Measurements from ENCODE around the gene TREML1. TPM values are rescaled to one million over a fixed set of nuclear protein-coding genes. Genes with fewer than 3 reads are reported as not detected.

Gene TREML1
- polyA plus RNA-seq, 3 donors = 0.65 to 3.6 (median 2.6) TPM

GRCh38 chr6:41184761-41185160 is 30.6 kb upstream of the TREML1 start:
- TF ChIP-seq, protein P1, sequence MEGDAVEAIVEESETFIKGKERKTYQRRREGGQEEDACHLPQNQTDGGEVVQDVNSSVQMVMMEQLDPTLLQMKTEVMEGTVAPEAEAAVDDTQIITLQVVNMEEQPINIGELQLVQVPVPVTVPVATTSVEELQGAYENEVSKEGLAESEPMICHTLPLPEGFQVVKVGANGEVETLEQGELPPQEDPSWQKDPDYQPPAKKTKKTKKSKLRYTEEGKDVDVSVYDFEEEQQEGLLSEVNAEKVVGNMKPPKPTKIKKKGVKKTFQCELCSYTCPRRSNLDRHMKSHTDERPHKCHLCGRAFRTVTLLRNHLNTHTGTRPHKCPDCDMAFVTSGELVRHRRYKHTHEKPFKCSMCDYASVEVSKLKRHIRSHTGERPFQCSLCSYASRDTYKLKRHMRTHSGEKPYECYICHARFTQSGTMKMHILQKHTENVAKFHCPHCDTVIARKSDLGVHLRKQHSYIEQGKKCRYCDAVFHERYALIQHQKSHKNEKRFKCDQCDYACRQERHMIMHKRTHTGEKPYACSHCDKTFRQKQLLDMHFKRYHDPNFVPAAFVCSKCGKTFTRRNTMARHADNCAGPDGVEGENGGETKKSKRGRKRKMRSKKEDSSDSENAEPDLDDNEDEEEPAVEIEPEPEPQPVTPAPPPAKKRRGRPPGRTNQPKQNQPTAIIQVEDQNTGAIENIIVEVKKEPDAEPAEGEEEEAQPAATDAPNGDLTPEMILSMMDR (IDR thresholded peaks at IDR 0.05) = no peak
- Histone ChIP-seq H3K4me3 (replicated peaks in 1 of 3; ENCODE audit: low read depth in 2 of 3, low read length in 3 of 3) (peak overlapping the region in 1 of 3 experiments; percentile 48), H3K36me3 (replicated peaks in 1 of 2; ENCODE audit: control insufficient read depth in 1 of 2, insufficient read depth in 2 of 2, low read length in 2 of 2) (no peaks in the 10 kb centered on the region), H3K27me3 (ENCODE audit: control insufficient read depth in 2 of 2, insufficient read depth in 2 of 2, low read length in 2 of 2) (no peaks in the 10 kb centered on the region), H3K4me2 (replicated peaks; ENCODE audit: extremely low read depth, low read length, poor library complexity, severe bottlenecking) (peak overlapping the region; percentile 55), H3K9ac (ENCODE audit: insufficient read depth, low read length, poor library complexity, severe bottlenecking) (no peak overlapping the region), H3K27ac (ENCODE audit: low read depth in 1 of 2, low read length in 2 of 2) (peak overlapping the region in 1 of 2 donors; percentile 83), H3K9me3 (replicated peaks in 1 of 2; ENCODE audit: control insufficient read depth in 1 of 2, insufficient read depth in 1 of 2, low read length in 2 of 2) (peaks cover 5% of the 10 kb centered on the region in 2 donors), H2AFZ (ENCODE audit: insufficient read depth, low read depth, low read length, poor library complexity, severe bottlenecking) (no peak overlapping the region), H3K4me1 (ENCODE audit: control insufficient read depth in 1 of 2, insufficient read depth in 2 of 2, low read length in 2 of 2) (peaks cover 70 to 80% of the 10 kb centered on the region in 2 donors), H3K79me2 (ENCODE audit: insufficient read depth, low read length) (no peaks in the 10 kb centered on the region), H4K20me1 (ENCODE audit: insufficient read depth, low read length) (no peaks in the 10 kb centered on the region)
- H3K27ac Mint-ChIP-seq = peak overlapping the region; percentile 77 to 99 (median 97)
- peak overlapping the region in 1 of 2 donors; percentile 71 for H3K4me3 Mint-ChIP-seq
- H3K27me3 Mint-ChIP-seq (ENCODE audit: low read depth in 3 of 3) = peaks cover 0 to 2% (median 0%) of the 10 kb centered on the region in 3 donors
- DNase-seq = no peak
- intact Hi-C loops (cut with micrococcal nuclease) = loop anchor here (5.0 to 10.0 kb wide), 5 partner anchors 43 to 123 kb away; partner anchors contain the start of genes TREM1 (in 2 of the 2), NFYA (in 1 of the 2), OARD1 (in 1 of the 2) and TREML4 (in 1 of the 2)
- H3K4me1 Mint-ChIP-seq = peaks cover 82% of the 10 kb centered on the region
- H3K9me3 Mint-ChIP-seq = peaks cover 6 to 11% (median 7%) of the 10 kb centered on the region in 7 donors
- 97% methylated on average over 5 of the region's 7 CpGs for WGBS (ENCODE audit: insufficient coverage)
- H3K36me3 Mint-ChIP-seq = peaks cover 7 to 27% of the 10 kb centered on the region in 2 donors

DNA sequence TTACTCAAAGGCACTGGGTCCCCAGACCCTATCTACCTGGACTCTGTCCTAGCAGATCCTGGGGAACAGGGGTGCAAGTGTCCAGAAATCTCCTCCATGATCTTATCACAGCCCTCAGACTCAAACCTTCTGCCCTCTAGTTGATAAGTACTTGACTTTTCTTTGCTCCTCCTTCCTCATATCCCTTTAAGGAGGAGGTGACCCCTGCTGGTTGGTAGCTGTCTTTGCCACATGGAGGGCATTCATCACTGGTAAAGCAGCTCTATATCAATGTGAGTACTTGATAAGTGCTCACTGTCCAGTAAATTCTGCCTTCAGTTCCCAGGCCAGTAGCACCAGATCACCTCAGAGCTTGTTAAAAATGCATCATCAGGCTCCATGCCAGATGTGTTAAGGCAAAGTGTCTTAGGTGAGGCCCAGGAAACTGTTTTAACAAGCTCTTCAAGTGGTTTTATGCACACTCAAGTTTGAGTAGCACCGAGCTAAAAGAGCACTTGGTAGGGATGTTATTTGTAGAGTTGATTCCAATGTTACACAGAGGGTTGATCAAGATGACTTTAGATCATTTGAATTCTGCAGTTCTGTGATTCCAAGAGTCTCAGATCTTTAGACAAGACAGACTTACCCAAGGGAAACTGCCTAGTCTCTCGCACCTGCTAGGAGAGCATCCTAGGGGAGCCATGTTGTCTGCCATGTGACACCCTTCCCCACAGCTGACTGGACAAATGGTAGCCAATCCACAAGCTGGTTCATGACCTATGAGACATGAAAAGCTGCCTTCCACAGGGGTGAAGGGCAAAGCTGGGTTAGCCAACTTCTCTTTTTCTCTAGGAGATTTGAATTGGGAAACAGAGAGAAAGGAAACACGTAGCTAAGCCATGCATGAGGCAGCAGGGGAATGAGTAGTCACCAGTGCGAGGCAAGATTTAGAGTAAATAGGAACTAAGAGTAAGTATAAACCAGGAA is 28.2 kb upstream of the TREML1 start:
- H2AFZ ChIP-seq (ENCODE audit: insufficient read depth, low read depth, low read length, poor library complexity, severe bottlenecking) = peak overlapping the region; percentile 7
- H4K20me1 ChIP-seq (ENCODE audit: insufficient read depth, low read length) = no peaks in the 10 kb centered on the region
- H3K9me3 ChIP-seq (replicated peaks in 1 of 2; ENCODE audit: control insufficient read depth in 1 of 2, insufficient read depth in 1 of 2, low read length in 2 of 2) = no peaks in the 10 kb centered on the region
- peaks cover 0 to 2% (median 2%) of the 10 kb centered on the region in 3 donors for H3K27me3 Mint-ChIP-seq (ENCODE audit: low read depth in 3 of 3)
- peak overlapping the region in 1 of 2 donors; percentile 75 for H3K4me3 Mint-ChIP-seq
- intact Hi-C loops (cut with micrococcal nuclease) = loop anchor here (5.0 to 10.0 kb wide), 4 partner anchors 102 to 125 kb away; partner anchors contain the start of genes TREM1 (in 2 of the 2), NFYA (in 1 of the 2) and OARD1 (in 1 of the 2)
- no peaks in the 10 kb centered on the region for H3K27me3 ChIP-seq (ENCODE audit: control insufficient read depth in 2 of 2, insufficient read depth in 2 of 2, low read length in 2 of 2)
- H3K36me3 Mint-ChIP-seq = peaks cover 13 to 34% of the 10 kb centered on the region in 2 donors
- peaks cover 0 to 5% (median 0%) of the 10 kb centered on the region in 7 donors for H3K9me3 Mint-ChIP-seq
- peaks cover 73% of the 10 kb centered on the region for H3K4me1 Mint-ChIP-seq
- no peaks in the 10 kb centered on the region for H3K36me3 ChIP-seq (replicated peaks in 1 of 2; ENCODE audit: control insufficient read depth in 1 of 2, insufficient read depth in 2 of 2, low read length in 2 of 2)
- DNase-seq = peak; percentile 94 to 97 (median 97)
- WGBS (ENCODE audit: insufficient coverage) = 56% methylated on average over 3 of the region's 4 CpGs
- no peaks in the 10 kb centered on the region for H3K79me2 ChIP-seq (ENCODE audit: insufficient read depth, low read length)
- H3K4me2 ChIP-seq (replicated peaks; ENCODE audit: extremely low read depth, low read length, poor library complexity, severe bottlenecking) = peak overlapping the region; percentile 29
- H3K27ac Mint-ChIP-seq = peak overlapping the region; percentile 98 to 100 (median 99)
- H3K9ac ChIP-seq (ENCODE audit: insufficient read depth, low read length, poor library complexity, severe bottlenecking) = peak overlapping the region; percentile 64
- H3K4me1 ChIP-seq (ENCODE audit: control insufficient read depth in 1 of 2, insufficient read depth in 2 of 2, low read length in 2 of 2) = peaks cover 58 to 72% of the 10 kb centered on the region in 2 donors
- no peak overlapping the region for H3K4me3 ChIP-seq (replicated peaks in 1 of 3; ENCODE audit: low read depth in 2 of 3, low read length in 3 of 3)
- peak overlapping the region; percentile 95 to 98 for H3K27ac ChIP-seq (ENCODE audit: low read depth in 1 of 2, low read length in 2 of 2)
- TF ChIP-seq, protein P1 (IDR thresholded peaks at IDR 0.05) = peak; percentile 30
